ENCODE results near the gene IL1R2.
"Not testable (repeated sequence)": the region's sequence is repeated elsewhere in the genome, so short reads cannot be mapped to it uniquely, and the experiment has no call there.

The IL1R2 gene

DNA sequence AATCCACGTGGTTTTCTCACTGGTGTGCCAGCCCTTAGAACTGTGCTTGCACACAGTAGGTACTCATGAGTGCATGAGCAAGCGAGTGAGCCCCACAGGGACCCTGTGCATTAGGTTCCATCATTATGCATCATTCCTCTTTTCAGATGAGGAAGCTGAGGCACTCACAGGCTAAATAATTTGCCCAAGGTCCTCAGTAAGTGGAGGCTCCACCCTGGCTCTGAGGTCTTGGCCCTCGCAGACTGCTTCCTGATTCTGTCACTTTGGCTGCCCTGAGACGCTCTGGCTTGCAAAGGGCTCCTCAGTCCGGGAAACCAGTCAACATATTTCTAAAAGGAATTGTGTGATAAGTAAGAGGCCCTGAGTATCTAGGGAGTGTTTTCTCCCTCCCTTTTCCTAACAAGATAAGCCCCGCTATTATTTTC is 71.7 kb downstream of the IL1R2 start:
- DNase-seq: no peak

DNA sequence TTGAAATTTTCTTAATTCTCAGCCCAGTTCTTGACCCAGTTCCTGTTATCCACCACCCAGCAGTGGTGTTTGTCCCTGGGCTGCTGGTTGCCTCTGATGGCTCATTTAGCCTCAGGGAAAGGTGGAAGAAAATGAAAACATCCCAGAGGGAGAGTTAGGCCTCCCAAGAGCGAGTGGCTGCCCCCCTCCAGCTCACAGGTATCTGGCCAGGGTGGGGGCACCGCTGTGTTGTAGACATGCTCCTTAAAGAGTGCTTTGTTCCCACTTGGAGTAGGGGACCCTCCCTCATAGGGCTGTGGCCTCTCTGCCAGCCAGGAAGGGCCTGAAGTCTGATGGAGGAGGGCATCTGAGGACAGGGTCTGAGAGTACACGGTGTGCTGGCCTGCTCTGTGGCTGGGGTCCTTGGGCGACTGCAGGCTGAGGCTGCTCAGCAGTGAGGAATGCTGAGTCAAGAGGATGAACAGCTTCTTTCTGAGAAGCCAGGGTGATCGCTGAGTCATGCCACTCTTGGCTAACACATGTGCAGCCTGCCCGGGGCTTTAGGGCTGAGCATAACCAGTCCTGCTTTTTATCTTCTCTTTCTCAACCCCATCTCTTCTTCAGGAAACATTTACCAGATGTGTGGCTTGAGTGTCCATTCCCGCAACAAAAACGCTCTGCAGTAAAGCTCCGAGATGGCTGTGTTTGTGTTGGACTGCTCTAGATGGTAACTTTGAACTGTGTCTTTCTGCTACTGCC is 72.3 kb downstream of the IL1R2 start:
- peak in 2 of 4 experiments; percentile 49 to 54 for DNase-seq

DNA sequence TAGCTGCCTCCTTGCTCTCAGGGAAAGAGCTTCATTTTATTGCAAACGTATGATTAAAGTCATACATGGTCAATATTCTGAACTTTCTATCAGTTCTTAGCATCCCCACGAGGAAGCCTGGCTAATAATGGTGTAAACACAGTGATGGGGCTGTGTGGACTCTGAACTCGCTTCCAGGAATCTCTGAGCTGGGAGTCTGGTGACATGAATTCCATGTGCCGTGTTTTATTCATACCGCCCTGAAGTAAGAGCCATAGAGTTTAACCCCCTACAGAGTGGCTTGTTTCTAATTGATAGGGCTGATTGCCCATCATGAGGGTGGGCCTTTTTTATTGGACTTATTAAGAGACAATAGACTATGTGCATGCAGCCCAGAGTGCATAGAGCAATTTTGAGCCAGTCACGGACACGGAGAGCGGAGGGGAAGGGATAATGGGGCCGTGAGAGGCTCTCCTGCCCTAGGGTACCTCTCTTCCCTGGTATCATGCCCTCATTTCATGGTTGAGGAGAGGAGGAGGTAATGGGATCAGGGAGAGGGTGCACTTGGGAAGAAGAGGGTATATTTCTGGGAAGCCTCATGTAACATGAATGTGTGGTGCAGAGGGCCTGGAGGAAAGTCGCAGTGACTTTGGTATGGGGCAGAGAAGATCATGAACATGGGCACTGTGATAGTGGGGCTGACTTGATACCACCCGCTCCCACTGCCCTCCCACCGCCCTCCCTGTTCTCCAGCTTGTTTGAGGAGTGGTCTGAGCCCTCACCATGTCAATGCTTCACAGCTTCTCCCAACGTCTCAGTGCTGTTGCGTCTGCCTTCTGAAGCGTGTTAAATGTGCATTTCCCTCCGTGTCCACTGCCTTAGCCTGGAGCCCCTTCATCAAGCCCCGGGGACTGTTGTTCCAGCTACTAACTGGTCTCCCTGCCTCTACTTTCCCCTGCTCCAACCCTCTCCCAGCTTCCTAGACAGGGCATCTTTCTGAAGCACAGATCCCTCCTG is 73.2 kb downstream of the IL1R2 start:
- DNase-seq: no peak

DNA sequence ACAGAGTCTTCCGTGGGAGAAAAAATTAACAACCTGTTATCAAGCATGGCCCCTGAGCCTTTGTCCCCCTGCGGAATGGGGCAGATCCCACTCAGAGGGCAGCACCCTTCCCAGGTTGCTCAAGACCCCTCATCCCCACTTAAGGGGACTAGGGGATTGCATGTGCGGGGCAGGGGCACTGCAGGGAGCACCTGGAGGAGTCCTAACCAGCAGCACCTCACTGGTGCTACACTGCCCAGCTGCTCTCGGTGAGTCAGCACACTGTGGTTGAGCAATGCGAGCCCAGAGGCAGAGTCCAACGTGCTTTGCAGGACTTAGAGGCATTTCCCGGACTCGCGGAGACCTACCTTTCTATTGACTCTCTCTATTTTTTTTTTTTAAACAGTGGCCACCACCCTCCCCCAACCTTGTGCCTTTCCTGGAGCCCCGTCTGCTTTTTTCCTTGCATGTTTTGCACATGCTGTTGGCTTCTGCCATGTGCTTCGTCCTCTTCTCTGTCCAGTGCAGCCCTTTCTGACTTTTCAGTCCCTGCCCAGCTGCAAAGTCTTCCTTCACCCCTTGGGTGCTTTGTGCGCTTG is 74.0 kb downstream of the IL1R2 start:
- no peak for DNase-seq

DNA sequence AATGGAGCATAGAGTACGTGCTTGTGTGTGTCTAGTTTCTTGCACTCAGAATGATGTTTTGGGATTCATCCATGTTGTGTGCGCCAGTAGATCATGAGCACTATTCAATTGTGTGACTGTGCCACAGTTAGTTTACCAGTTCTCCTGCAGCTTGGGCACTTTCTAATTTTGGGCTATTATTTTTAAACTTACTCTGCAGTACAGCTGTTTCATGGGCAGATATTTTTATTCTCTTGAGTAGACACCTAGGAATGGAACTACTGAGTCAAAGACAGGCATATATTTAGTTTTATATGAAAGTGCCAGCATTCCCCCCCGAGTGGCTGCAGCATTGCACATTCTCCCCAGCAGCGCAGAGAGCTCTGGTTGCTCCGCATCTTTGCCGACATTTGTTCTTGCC is 74.8 kb downstream of the IL1R2 start:
- DNase-seq: no peak

DNA sequence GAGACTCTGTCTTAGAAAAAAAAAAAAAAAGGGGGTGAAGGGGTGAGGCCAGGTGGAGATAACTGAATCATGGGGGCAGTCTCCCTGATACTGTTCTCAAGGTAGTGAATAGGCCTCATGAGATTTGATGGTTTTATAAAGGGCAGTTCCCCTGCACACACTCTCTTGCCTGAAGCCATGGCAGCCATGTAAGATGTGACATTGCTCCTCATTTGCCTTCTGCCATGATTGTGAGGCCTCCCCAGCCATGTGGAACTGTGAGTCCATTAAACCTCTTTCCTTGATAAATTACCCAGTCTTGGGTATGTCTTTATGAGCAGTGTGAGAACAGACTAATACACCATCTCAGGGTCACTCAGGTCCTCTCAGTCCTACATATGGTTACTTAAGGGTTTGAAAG is 76.4 kb downstream of the IL1R2 start:
- not testable (repeated sequence) for DNase-seq

DNA sequence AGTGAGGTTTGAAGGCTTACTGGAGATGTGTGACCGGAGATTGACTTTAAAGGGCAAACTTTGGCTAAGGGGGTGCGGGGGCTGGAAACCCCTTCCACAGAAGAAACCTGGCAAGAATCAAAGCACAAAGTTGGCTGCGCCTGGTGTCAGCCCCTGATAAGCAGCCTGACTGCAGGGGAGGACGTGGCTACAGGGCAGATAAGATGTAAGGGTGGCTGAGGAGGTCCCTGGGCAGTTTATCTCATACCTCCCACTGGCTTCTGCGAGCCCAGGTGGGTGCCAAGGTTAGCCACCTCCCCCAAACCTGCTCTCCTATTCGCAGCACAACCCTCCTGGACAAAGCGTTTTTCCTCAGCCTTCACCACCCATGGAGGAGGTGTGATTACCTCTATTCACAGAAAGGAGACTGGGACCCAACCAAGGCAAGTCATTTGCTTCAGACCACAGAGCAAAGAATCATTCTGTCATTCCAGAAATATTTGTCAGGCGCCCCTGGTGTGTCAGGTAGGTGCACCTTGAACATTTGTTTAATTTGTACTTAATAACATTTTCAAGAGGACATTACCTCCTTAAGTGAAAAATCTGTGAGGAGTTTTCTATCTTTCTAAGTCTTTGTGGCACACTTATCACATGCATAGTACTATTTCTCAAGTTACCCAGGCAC is 77.7 kb downstream of the IL1R2 start:
- DNase-seq: no peak

DNA sequence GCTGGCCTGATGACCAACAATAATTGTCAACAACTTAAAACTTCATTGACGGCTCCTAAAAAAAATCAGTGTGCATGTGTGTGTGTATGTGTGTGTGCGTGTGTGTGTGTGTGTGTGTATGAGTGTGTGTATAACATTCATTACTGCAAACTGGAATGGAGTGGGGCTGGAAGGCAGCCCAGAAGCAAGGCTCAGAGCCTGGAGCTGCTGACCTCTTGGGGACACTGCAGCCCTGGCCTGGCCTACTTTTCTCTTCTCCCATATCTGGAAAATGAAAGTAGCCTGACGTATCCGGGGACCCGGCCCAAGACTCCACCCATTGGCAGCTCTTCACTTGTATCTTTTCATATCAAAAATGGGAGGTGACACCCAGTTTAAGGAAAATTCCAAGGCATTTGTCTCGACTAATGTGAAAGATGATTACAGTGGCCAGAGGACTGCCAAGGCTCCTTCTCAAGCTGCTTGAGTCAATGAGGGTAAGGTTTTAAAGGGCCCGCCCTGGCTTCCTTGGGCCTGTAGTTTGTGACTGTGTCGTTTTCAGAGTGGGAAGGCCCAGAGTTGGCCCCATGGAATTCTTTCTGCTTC is 78.4 kb downstream of the IL1R2 start:
- DNase-seq: no peak

DNA sequence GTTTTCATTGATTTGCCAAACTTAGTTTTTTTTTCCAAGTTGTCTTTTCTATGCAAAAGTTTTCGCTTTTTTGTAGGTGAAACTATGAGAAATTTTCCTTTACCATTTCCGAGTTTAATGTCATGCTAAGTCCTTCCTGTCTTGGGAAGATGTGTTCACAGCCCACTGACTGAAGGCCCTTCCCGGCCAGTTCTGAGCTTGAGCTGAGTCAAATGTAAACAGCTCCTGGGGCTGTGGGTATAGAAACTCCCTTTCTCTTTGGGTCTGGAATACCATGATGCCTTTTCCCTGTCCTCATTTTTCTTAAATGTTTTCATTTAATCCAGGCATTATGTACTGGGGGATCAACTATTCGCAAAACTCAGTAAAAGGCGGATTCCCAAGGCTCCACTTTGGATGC is 81.0 kb downstream of the IL1R2 start:
- no peak for DNase-seq

DNA sequence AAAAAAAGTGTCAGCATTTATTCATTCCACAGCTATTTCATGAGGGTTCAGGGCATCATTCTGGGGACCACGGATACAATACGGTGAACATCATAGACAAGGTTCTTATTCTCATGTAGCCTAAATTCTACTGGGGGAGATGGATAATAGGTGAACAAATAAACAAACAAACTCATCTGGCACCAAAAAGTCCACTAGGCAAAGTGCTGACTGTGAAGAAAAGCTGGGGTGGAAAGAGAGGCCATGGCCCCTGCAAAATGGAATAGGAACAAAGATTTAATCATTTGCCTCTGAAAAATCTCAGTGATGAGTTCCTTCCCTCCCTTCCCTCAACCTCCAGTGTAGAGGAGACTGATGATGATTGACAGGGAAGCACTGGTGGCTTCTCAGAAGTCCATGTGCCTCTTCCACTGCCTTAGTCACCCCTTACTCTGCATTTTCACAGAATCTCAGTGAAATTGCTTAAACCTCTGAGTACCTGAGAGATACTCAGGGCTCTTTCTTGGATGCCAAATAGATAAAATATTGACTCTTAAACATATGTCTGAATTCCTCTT is 81.5 kb downstream of the IL1R2 start:
- DNase-seq: no peak

DNA sequence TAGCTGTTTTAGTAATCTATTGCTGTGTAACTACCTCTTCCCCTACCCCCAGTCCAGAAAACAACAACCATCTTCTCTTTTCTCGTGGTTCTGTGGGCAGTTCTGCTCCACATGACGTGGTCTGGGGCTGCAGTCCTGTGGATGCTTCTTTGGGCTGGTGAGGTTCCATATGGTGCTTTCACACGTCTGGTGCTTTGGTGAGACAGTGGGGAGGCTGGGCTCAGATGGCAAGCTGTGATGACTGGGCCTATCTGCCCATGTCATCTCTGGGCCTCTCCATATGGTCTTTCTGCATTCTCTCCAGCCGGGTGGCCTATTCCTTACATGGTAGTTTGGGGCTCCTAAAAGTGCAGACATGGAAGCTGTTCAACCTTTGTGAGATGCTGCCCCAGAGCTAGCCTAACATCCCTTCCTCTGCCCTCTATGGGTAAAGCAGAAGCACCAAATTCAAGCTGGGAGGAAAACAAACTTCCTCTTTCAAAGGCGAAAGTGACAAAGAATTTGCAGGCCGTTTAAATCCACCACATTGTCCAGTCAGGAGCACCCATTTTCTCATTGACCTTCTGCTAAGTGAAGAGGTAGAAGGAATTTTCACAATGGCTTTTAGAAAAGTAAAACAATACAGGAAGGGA is 82.5 kb downstream of the IL1R2 start:
- no peak for DNase-seq

DNA sequence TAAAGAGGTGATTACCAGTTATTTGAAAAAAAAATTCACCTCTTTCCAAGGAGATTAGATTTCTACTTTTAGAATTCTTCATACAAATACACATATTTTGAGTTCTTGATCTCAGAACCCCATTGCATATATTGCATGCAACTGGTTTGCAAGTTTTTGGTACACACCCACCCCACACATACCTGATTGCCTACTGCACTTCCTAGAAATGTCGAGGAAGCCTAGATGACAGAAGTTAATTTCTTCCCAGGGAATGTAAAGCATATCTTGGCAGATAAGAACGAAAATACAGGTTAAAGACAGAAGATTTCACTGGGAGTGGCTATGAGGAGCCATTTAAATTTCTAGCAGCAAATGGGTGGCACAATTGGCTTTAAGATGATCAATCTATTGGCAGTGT is 83.7 kb downstream of the IL1R2 start:
- no peak for DNase-seq

DNA sequence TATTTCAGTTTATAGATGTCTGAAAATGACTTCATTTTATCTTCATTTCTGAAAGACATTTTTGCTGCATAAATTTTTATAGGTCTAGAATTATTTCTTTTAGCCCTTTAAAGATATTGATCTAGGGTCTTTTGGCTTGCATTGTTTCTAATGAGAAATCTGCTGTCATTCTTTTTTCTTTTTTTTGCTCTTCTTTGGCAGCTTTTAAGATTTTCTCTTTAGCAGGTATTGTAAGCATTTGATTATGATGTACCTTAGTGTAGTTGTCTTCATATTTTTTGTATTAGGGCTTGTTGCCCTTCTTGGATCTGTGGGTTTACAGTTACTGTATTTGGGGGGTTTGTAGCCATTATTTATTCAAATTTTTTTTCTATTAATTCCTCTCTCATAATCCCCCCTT is 84.8 kb downstream of the IL1R2 start:
- no peak for DNase-seq

All from activated CD4-positive, CD25-positive, alpha-beta regulatory T cell (primary cell).